ENCODE measurements around the gene ISLR.

- TF ChIP-seq POLR2A (IDR thresholded peaks at IDR 0.05) (no peak), CTCF (IDR thresholded peaks at IDR 0.05) (no peak)
Observed at GRCh38 chr15:74201710-74202420, 28.4 kb downstream of the ISLR start.

Data from body of pancreas (tissue), 4 donors.